PC-9 (cell line): ENCODE data around the gene VOPP1.

ENCODE experiments used
- CTCF ChIP-seq: fragments of 200-600 bp; sonication (generic); conservative IDR thresholded peaks from 2 replicates; pipeline ENCODE4 v1.6.1; 2017; ENCODE audit warnings: mixed run types, antibody characterized with exemption, mild to moderate bottlenecking, moderate library complexity
- EZH2 ChIP-seq: fragments of 200-600 bp; sonication (generic); IDR thresholded peaks from 2 replicates; pipeline ENCODE4 v1.8.0; 2017; ENCODE audit warnings: antibody characterized with exemption, low read depth

- TF ChIP-seq CTCF (no peak), EZH2 (no peak)
These were observed 45.0 kb downstream of the VOPP1 start for GRCh38 chr7:55527307-55527706.
